ENCODE measurements around the gene ZNF423. TPM values are rescaled to one million over a fixed set of nuclear protein-coding genes. Genes with fewer than 3 reads are reported as not detected.

Gene ZNF423
- total RNA-seq, 1 experiment from 2014 or later, result 11.1 TPM

DNA sequence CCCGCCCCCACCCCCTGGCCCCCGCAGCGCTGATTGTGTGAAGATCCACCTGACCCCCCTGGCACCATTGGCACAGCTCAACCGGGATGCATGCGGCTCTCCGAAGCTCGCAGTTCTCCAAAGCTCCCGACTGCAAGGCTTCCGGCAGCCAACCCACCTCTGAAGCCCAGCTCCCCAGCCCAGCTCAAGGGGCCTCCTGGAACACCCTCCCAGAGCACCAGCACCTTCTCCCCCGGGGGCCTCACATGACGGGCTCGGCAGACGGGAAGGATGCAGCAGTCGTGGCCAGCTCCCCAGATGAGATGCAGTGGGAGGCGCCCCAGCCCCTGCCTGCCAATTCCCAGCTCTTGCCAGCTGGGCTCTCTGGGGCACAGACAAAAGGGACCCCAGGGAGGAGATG lies 215.3 kb downstream of the ZNF423 start:
- Histone ChIP-seq H3K36me3 (ENCODE audit: insufficient read depth, low read length, poor library complexity, severe bottlenecking) (no peaks in the 10 kb centered on the region), H3K27me3 (replicated peaks; ENCODE audit: insufficient read depth, low read depth, low read length, poor library complexity) (no peaks in the 10 kb centered on the region), H3K27ac (ENCODE audit: low read depth, low read length, poor library complexity, severe bottlenecking) (no peak overlapping the region), H3K4me1 (ENCODE audit: insufficient read depth, low read length, poor library complexity, severe bottlenecking) (peaks cover 8% of the 10 kb centered on the region), H3K4me3 (ENCODE audit: low read depth, low read length, poor library complexity, severe bottlenecking) (no peak overlapping the region), H3K9me3 (ENCODE audit: low read depth, low read length, poor library complexity, severe bottlenecking) (no peaks in the 10 kb centered on the region)
- ChIA-PET CTCF (no interaction called here), POLR2A (ENCODE audit: low non-redundant PET) (interaction anchor here (0.6 kb wide), 1 partner anchor 24 kb away, joined by 4 read pairs; no protein-coding TSS in a partner anchor)
- TF ChIP-seq, protein P1, sequence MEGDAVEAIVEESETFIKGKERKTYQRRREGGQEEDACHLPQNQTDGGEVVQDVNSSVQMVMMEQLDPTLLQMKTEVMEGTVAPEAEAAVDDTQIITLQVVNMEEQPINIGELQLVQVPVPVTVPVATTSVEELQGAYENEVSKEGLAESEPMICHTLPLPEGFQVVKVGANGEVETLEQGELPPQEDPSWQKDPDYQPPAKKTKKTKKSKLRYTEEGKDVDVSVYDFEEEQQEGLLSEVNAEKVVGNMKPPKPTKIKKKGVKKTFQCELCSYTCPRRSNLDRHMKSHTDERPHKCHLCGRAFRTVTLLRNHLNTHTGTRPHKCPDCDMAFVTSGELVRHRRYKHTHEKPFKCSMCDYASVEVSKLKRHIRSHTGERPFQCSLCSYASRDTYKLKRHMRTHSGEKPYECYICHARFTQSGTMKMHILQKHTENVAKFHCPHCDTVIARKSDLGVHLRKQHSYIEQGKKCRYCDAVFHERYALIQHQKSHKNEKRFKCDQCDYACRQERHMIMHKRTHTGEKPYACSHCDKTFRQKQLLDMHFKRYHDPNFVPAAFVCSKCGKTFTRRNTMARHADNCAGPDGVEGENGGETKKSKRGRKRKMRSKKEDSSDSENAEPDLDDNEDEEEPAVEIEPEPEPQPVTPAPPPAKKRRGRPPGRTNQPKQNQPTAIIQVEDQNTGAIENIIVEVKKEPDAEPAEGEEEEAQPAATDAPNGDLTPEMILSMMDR (conservative IDR thresholded peaks at IDR 0.05; ENCODE audit: low read depth, low read length), result no peak
- no peak for TF ChIP-seq EZH2 (IDR thresholded peaks at IDR 0.05; ENCODE audit: borderline replicate concordance, low read depth, low read length, poor library complexity, severe bottlenecking)
- intact Hi-C loops (cut with micrococcal nuclease; ENCODE audit: unreplicated experiment), result loop anchor here (5.0 to 10.0 kb wide), 2 partner anchors 114 to 282 kb away; no protein-coding TSS in a partner anchor
- DNase-seq (ENCODE audit: low spot score), result no peak
- no TSS peak for BruUV-seq (replicated peaks)

DNA sequence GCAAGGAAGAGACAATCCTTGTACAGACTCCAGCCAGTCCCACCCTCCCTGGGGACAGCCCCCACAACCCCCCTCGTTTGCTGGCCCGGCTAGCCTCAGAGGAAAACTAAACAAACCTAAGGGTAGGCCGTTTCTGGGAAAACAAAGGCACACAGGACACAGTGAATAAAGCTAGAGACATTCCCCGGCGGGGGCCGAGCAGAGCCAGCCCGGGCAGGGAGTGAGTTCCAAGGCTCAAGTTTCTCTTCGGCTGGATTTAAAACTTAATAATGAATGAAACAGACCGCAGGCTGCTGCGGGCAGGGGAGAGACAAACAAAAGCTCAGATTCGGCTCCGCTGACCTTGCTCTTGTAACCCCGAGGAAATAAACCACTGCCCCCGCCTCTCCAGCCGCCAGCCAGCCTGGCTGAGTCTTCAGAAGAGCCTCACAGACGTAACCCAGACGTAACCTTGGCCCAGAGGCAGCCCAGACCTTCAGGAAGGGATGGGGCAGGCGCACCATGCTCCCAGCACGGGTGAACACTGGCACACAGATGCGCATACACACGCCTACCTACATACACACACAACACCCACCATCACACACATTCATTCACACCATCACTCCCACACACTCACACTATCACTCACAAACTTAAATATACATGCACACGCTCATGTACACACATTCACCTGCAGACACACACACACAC lies 216.0 kb downstream of the ZNF423 start:
- no peaks in the 10 kb centered on the region for H3K27me3 ChIP-seq (replicated peaks; ENCODE audit: insufficient read depth, low read depth, low read length, poor library complexity)
- DNase-seq (ENCODE audit: low spot score), result no peak
- TF ChIP-seq, protein P1 (conservative IDR thresholded peaks at IDR 0.05; ENCODE audit: low read depth, low read length), result no peak
- no peak for TF ChIP-seq EZH2 (IDR thresholded peaks at IDR 0.05; ENCODE audit: borderline replicate concordance, low read depth, low read length, poor library complexity, severe bottlenecking)
- H3K4me3 ChIP-seq (ENCODE audit: low read depth, low read length, poor library complexity, severe bottlenecking), result no peak overlapping the region
- intact Hi-C loops (cut with micrococcal nuclease; ENCODE audit: unreplicated experiment), result loop anchor here (5.0 to 10.0 kb wide), 2 partner anchors 115 to 282 kb away; no protein-coding TSS in a partner anchor
- peaks cover 8% of the 10 kb centered on the region for H3K4me1 ChIP-seq (ENCODE audit: insufficient read depth, low read length, poor library complexity, severe bottlenecking)
- no peaks in the 10 kb centered on the region for H3K36me3 ChIP-seq (ENCODE audit: insufficient read depth, low read length, poor library complexity, severe bottlenecking)
- ChIA-PET CTCF (no interaction called here), POLR2A (ENCODE audit: low non-redundant PET) (interaction anchor here (0.6 kb wide), 1 partner anchor 24 kb away, joined by 4 read pairs; no protein-coding TSS in a partner anchor)
- no peak overlapping the region for H3K27ac ChIP-seq (ENCODE audit: low read depth, low read length, poor library complexity, severe bottlenecking)
- BruUV-seq (replicated peaks), result no TSS peak
- H3K9me3 ChIP-seq (ENCODE audit: low read depth, low read length, poor library complexity, severe bottlenecking), result no peaks in the 10 kb centered on the region

DNA sequence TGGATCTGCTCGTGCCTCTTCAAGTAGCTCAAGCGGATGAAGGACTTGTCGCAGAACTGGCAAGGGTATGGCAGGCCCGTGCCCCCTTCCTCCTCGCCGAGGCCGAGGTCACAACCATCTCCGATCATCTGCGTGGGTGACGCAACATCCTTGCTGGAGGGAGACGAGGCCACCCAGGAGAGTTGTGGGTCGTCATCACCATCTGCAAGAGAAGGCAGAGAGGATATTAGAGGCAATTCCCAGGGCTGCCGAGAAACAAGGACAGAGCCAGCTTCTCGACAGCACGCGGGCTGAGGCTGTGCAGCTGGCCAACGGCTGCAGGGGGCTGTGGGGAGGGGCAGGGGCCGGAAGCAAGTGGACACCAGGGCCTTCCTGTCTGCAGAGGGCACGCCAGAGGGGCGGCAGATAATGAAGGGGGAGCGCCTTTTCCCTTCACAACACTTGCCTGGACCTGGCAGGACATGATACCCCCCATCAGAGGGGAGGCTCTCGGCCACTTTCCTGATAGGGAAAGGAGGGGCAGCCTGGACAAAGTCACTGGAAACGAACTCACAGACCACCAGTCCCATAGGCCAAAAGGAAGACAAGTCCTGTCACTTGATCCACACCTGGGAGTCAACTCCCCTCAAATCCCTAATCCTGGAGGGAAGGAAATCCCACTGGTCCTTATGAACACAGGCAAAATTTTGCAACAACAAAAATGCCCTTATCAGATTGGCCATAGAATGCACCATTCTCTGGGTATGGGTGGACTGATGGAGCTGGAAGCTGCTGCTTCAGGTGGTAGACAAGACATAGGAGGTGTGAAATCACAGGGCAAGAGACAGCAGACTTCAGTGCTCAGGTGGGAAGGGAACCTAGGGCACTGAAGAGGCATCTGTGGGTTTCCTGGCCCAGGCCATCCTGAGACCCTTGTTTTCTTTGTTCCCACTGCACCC lies 217.0 kb downstream of the ZNF423 start:
- CTCF ChIA-PET, result no interaction called here
- H3K27ac ChIP-seq (ENCODE audit: low read depth, low read length, poor library complexity, severe bottlenecking), result no peak overlapping the region

More for the DNA sequence above, 217.0 kb downstream of the ZNF423 start:
- peaks cover 7% of the 10 kb centered on the region for H3K4me1 ChIP-seq (ENCODE audit: insufficient read depth, low read length, poor library complexity, severe bottlenecking)
- H3K9me3 ChIP-seq (ENCODE audit: low read depth, low read length, poor library complexity, severe bottlenecking), result no peaks in the 10 kb centered on the region
- no peak for DNase-seq (ENCODE audit: low spot score)
- BruUV-seq (replicated peaks), result no TSS peak
- no peaks in the 10 kb centered on the region for H3K36me3 ChIP-seq (ENCODE audit: insufficient read depth, low read length, poor library complexity, severe bottlenecking)
- no peak overlapping the region for H3K4me3 ChIP-seq (ENCODE audit: low read depth, low read length, poor library complexity, severe bottlenecking)
- intact Hi-C loops (cut with micrococcal nuclease; ENCODE audit: unreplicated experiment), result no loop called here
- no peak for TF ChIP-seq EZH2 (IDR thresholded peaks at IDR 0.05; ENCODE audit: borderline replicate concordance, low read depth, low read length, poor library complexity, severe bottlenecking)
- TF ChIP-seq, protein P1 (conservative IDR thresholded peaks at IDR 0.05; ENCODE audit: low read depth, low read length), result no peak
- no peaks in the 10 kb centered on the region for H3K27me3 ChIP-seq (replicated peaks; ENCODE audit: insufficient read depth, low read depth, low read length, poor library complexity)
- POLR2A ChIA-PET (ENCODE audit: low non-redundant PET), result no interaction called here
